Endothelial cell of umbilical vein (primary cell): Measurements from ENCODE around the gene PCDH20. TPM values are rescaled to one million over a fixed set of nuclear protein-coding genes. Genes with fewer than 3 reads are reported as not detected.

Experiments
- BruUV-seq: library from RNA; stranded (reverse); fragments of 400-500 nt; replicated peaks from 2 replicates; lab custom pipeline; 2021; lab: Mats Ljungman, UMichigan
- CTCF ChIA-PET: fragments of 300-600, 350-600 bp; sonication (Branson Sonifier 250); formaldehyde crosslinking; loops from one replicate; lab custom pipeline; 2021; ENCODE audit warnings: antibody characterized with exemption, inconsistent platforms; lab: Charles Lee
- POLR2A ChIA-PET: fragments of 300-600, 350-600 bp; sonication (Branson Sonifier 250); formaldehyde crosslinking; loops from one replicate; lab custom pipeline; 2021; ENCODE audit warnings: antibody characterized with exemption, inconsistent platforms; lab: Charles Lee
- DNase-seq: peaks from one replicate; pipeline ENCODE4 v3.0.0-alpha.2; 2011; ENCODE audit warnings: low read depth, low spot score
- FAIRE-seq: peaks from 2 replicates; lab custom pipeline; 2011; peaks lifted over from hg19 to GRCh38; lab: Jason Lieb, UNC
- H2AFZ ChIP-seq: 2 replicates; pipeline ENCODE4 v1.6.0; 2012; ENCODE audit warnings: low read depth, low read length, control low read depth, inconsistent platforms
- H3K27ac ChIP-seq: 2 replicates; pipeline ENCODE4 v1.5.1; 2011; ENCODE audit warnings: low read depth, mild to moderate bottlenecking, control low read depth, low read length, moderate library complexity; ENCODE audit not compliant: insufficient read depth
- H3K27me3 ChIP-seq, 2 experiments: 2 replicates each; pipeline versions ENCODE4 v1.6.0 to v1.6.1; 2011; ENCODE audit warnings: low read length in 2 of 2, mixed read lengths in 1 of 2; ENCODE audit not compliant: control insufficient read depth in 2 of 2, insufficient read depth in 2 of 2
- H3K36me3 ChIP-seq, 2 experiments: 2 replicates in 1 of 2; 3 replicates in 1 of 2; pipeline ENCODE4 v1.5.1; 2011; ENCODE audit warnings: low read length in 2 of 2, mild to moderate bottlenecking in 1 of 2, moderate library complexity in 1 of 2; ENCODE audit not compliant: control insufficient read depth in 2 of 2, insufficient read depth in 2 of 2; ENCODE audit errors: extremely low read depth in 1 of 2
- H3K4me1 ChIP-seq: 3 replicates; pipeline ENCODE4 v1.5.1; 2011; ENCODE audit warnings: mild to moderate bottlenecking, low read length; ENCODE audit not compliant: control insufficient read depth, insufficient read depth; ENCODE audit errors: extremely low read depth
- H3K4me2 ChIP-seq: 2 replicates; pipeline ENCODE4 v1.6.1; 2011; ENCODE audit warnings: low read length, control low read depth, mixed read lengths; ENCODE audit not compliant: insufficient read depth
- H3K4me3 ChIP-seq, 3 experiments: fragments of 200-600 bp in 1 of 3; sonication (generic), shearing (Covaris generic) in 1 of 3; replicated peaks in 1 of 3; 2 replicates each; pipeline ENCODE4 v1.5.1; 2011 to 2016; ENCODE audit warnings: control low read depth in 3 of 3, low read length in 3 of 3, mild to moderate bottlenecking in 2 of 3, inconsistent platforms in 1 of 3, low read depth in 1 of 3, moderate library complexity in 1 of 3; ENCODE audit not compliant: insufficient read depth in 1 of 3
- H3K79me2 ChIP-seq: 2 replicates; pipeline ENCODE4 v1.6.0; 2012; ENCODE audit warnings: low read length, inconsistent platforms; ENCODE audit not compliant: control insufficient read depth, insufficient read depth
- H3K9ac ChIP-seq: replicated peaks from 2 replicates; pipeline ENCODE3; 2011; ENCODE audit warnings: low read length, control low read depth; ENCODE audit not compliant: insufficient read depth; ENCODE audit errors: extremely low read depth
- H3K9me1 ChIP-seq: replicated peaks from 3 replicates; pipeline ENCODE4 v1.6.0; 2011; ENCODE audit warnings: mild to moderate bottlenecking, low read length; ENCODE audit not compliant: control insufficient read depth, insufficient read depth; ENCODE audit errors: extremely low read depth
- H3K9me3 ChIP-seq: replicated peaks from 2 replicates; pipeline ENCODE4 v1.5.1; 2012; ENCODE audit warnings: low read length, inconsistent platforms; ENCODE audit not compliant: control insufficient read depth, insufficient read depth
- H4K20me1 ChIP-seq: replicated peaks from 2 replicates; pipeline ENCODE3; 2011; ENCODE audit warnings: mild to moderate bottlenecking, low read length; ENCODE audit not compliant: control insufficient read depth, insufficient read depth; ENCODE audit errors: extremely low read depth
- CTCF ChIP-seq, 2 donors: IDR thresholded peaks; 1 replicate in 1 of 2; 2 replicates in 1 of 2; pipeline ENCODE4 v1.5.1; 2011; ENCODE audit warnings: low read length in 2 of 2, mild to moderate bottlenecking in 2 of 2, moderate library complexity in 2 of 2, control low read depth in 1 of 2, inconsistent platforms in 1 of 2, low read depth in 1 of 2; ENCODE audit not compliant: insufficient read depth in 1 of 2; ENCODE audit errors: extremely low read depth in 1 of 2
- EZH2 ChIP-seq: IDR thresholded peaks from 2 replicates; pipeline ENCODE4 v1.6.1; 2012; ENCODE audit warnings: borderline replicate concordance, low read depth, mild to moderate bottlenecking, moderate library complexity, low read length, inconsistent platforms; ENCODE audit not compliant: severe bottlenecking
- FOS ChIP-seq: IDR thresholded peaks from 2 replicates; pipeline ENCODE4 v1.6.1; 2011; ENCODE audit warnings: mild to moderate bottlenecking, low read length, moderate library complexity, borderline replicate concordance; ENCODE audit not compliant: insufficient read depth
- GATA2 ChIP-seq: IDR thresholded peaks from 2 replicates; pipeline ENCODE4 v1.7.0; 2011; ENCODE audit warnings: low read depth, mild to moderate bottlenecking, moderate library complexity, mixed read lengths, low read length; ENCODE audit not compliant: insufficient read length, insufficient read depth
- JUN ChIP-seq: IDR thresholded peaks from 2 replicates; pipeline ENCODE4 v1.6.1; 2011; ENCODE audit warnings: borderline replicate concordance, low read depth; ENCODE audit not compliant: insufficient read length, insufficient read depth
- MAX ChIP-seq: IDR thresholded peaks from 2 replicates; pipeline ENCODE4 v1.6.1; 2011; ENCODE audit not compliant: insufficient read depth, insufficient read length
- MYC ChIP-seq: IDR thresholded peaks from one replicate; pipeline ENCODE4 v1.6.1; 2011; ENCODE audit warnings: mild to moderate bottlenecking, low read depth, low read length
- POLR2A ChIP-seq: IDR thresholded peaks from 2 replicates; pipeline ENCODE4 v1.6.1; 2012; ENCODE audit warnings: low read depth, mild to moderate bottlenecking, control low read depth, low read length
- POLR2AphosphoS5 ChIP-seq: IDR thresholded peaks from 2 replicates; pipeline ENCODE4 v1.6.1; 2012; ENCODE audit warnings: low read depth, mild to moderate bottlenecking, control low read depth, low read length, moderate library complexity; ENCODE audit not compliant: insufficient read depth
- dilution Hi-C: fragments of 300-500 bp; cut with MboI; formaldehyde crosslinking; loops from one replicate; pipeline ENCODE4 v1.15.0; 2019; ENCODE audit warnings: low sequenced_read_pairs; ENCODE audit not compliant: extremely low pct_ligation_motif_present
- intact Hi-C: fragments of 100-400 bp; cut with micrococcal nuclease; formaldehyde crosslinking; loops from one replicate; pipeline ENCODE4 v1.10.0; 2022
- polyA plus RNA-seq, 4 experiments: library from polyadenylated mRNA; depleted of rRNA in 3 of 4; stranded (reverse) in 3 of 4; unstranded in 1 of 4; fragments of >200 nt; gene quantifications; 2 replicates each; pipeline versions ENCODE4 v1.2.1 to v1.2.3, GENCODE V29; 2011 to 2012; ENCODE audit warnings: missing spikeins in 1 of 4
- total RNA-seq: library from RNA; stranded (reverse); gene quantifications from 2 replicates; pipeline ENCODE4 v1.2.3, GENCODE V29; 2021

The PCDH20 gene
- total and polyA plus RNA-seq, 2 donors (not counting 3 experiments of a cell fraction or from before 2014, with no cell fraction given) = 0.01 TPM; not detected in 1

GRCh38 chr13:61362522-61362921, 53.1 kb downstream of the PCDH20 start:
- no TSS peak for BruUV-seq
- no peak for DNase-seq
- intact Hi-C loops (no loop called here), dilution Hi-C loops (no loop called here)
- no peak overlapping the region for H3K27ac ChIP-seq
- TF ChIP-seq MAX (no peak), FOS (no peak), EZH2 (no peak), JUN (no peak), GATA2 (no peak), MYC (no peak), POLR2AphosphoS5 (no peak), CTCF (IDR thresholded peaks at IDR 0.05; ENCODE audit: extremely low read depth in 1 of 2, insufficient read depth in 1 of 2, low read depth in 1 of 2, low read length in 2 of 2) (no peak), POLR2A (no peak)
- H3K9me3 ChIP-seq = no peaks in the 10 kb centered on the region
- ChIA-PET CTCF (no interaction called here), POLR2A (no interaction called here)
- no peak for FAIRE-seq
- H3K9ac ChIP-seq = no peak overlapping the region
- H3K27me3 ChIP-seq = no peaks in the 10 kb centered on the region
- H2AFZ ChIP-seq = no peak overlapping the region
- H3K36me3 ChIP-seq = no peaks in the 10 kb centered on the region
- no peak overlapping the region for H3K4me3 ChIP-seq
- H3K4me1 ChIP-seq = no peaks in the 10 kb centered on the region
- no peak overlapping the region for H3K4me2 ChIP-seq
- H3K9me1 ChIP-seq = no peaks in the 10 kb centered on the region
- H3K79me2 ChIP-seq = no peaks in the 10 kb centered on the region
- no peaks in the 10 kb centered on the region for H4K20me1 ChIP-seq
